Stimulated activated CD4-positive, alpha-beta T cell treated with anti-CD3 and anti-CD28 coated beads, Interleukin-15, amount 100 ng/mL, for 48 hours (primary cell): Measurements from ENCODE around the gene ADAP1.
A peak's percentile ranks its signal among the peaks of the same experiment; 100 is the strongest.

Experiments
- DNase-seq, 2 donors: peaks; one replicate each; pipeline ENCODE4 v3.0.0-alpha.2; 2020; ENCODE audit warnings: low read depth in 2 of 2

Gene ADAP1

DNA sequence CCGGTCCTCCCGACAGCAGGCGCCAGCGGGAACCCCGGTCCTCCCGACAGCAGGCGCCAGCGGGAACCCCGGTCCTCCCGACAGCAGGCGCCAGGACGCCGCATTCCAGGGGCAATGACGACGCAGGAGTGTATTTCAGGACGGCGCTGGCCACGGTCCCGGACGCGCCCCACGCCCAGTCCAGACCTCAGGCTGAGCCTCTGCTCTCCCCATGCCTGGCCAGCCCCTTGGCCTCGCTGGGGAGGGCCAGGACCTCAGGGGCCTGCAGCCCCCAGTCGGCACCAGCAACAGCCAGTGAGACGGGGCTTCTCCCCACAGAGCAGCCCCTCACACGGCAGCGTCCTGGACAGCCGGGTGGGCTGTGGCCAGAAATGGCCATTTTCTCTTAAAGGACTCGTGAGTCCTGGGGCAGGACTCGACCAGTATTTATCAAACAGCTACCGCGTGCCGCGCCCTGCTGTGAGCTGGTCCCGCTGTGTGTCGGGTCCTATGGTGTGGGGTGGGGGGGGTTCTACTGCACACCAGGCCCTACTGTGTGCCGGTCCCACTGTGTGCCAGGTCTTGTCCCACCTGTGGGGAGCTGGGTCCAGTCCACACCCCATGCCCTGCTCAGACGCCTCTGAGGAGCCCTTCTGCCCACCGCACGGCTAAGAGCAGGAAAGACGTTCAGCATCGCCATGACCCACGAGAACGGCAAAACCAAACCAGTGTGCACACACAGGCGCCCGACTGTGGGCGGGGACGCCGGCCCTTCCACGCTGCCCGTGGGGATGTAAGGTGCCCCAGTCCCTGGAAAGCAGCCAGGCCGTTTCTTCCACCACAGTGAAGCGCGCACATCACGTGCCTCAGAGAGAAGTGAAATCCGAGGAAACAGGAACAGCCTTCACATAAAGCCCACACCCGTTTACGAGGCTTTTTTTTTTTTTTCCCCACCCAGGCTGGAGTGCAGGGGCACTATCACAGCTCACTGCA is 44.8 kb downstream of the ADAP1 start:
- DNase-seq = no peak

DNA sequence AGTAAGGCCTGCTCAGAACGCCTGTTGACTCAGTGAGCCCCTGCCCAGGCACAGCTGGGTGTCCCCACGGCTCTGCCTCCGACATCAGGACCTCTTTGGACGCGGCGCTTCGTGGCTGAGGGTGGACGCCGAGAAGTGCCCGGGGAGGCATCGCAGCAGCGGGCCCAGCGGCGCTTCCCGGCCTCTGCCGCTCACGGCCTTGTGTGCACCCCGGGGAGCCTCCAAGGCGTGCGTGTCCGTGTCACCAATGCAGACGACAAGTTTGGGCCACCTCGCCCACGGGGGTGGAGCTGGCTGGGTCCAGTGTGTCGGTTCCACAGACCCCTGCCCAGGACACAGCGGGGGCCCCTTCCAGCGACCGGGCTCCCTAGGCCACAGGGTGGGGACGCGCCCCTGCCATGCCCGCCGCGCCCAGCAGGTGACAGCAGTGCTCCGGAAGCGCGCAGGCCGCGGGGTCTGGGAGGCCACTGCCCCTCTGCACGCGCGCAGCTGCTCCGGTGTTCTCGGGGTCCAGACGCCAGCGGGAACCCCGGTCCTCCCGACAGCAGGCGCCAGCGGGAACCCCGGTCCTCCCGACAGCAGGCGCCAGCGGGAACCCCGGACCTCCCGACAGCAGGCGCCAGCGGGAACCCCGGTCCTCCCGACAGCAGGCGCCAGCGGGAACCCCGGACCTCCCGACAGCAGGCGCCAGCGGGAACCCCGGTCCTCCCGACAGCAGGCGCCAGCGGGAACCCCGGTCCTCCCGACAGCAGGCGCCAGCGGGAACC is 45.7 kb downstream of the ADAP1 start:
- peak in 1 of 2 donors; percentile 57 for DNase-seq

DNA sequence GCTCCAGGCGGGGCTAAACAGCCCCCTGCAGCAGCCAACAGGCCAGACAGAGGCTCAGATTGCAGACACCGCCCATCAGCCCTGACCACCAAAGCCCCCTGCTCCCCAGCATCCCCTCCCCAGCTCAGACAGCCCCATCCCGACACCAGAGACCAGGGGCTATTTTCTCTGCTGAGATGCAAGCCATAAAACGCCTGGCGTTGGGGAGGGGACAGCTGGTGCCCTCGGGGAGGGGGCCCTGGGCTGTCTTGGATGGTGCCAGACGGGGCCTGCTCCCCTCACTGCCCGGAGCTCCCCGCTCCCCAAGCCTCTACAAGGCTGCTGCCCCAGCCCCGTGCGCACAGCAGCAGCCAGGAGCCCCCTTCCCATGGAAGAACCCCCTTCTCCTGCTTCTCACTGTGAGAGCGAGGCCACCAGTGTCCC is 46.3 kb downstream of the ADAP1 start:
- no peak for DNase-seq

DNA sequence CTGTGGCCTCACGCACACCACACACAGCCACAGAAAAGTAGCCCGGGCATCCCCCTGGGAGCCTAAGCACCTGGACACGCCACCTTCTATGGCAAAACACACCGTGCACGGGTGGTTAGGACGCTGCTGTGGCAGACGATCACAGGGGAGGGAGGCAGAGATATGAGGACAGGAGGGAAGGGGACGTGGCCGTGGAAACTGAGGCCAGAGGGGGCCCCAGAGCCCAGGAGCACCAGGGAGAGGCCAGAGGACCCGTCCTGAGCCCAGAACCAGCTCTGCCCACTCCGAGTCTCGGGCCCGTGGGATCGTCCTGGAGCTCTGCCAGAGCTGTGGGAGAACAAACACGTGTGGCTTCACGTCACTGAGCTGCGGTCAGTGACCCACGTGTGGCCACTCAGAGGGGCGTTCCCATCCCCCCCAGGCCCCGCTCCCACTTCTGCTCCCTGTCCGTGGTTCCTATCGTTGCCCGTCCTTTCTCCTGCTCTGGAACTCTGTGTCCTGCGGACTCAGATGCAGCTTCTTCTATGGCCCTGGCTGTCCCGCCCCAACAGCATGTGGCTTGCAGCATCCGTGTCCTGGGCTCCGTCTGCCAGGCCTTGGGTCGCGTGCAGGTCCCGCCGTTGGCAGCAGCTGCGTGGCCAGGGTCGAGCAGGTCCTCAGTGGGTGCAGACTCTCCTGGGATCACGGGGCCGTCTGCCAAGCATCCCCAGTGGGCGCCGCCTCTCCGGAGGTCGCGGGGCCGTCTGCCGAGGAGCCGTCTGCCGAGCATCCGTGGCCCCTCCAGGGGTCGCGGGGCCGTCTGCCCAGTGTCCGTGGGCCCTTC is 47.1 kb downstream of the ADAP1 start:
- no peak for DNase-seq

DNA sequence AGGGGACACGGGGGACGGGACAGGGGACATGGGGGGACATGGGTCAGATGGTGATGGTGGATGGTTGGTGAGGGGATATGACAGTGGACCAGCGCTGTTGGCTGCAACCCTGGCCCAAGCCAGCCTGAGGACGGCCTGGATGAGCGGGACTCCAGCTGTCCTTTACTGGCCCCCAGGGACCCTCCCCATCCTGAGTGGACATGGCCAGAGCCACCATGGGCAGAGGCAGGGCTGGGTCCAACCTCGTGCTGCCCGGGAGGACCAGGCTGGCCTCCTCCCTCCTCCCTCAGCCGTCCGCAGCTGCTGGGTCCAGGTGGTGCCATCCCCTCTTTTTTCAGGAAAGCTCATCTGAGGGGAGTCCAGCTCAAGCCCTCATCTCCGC is 47.7 kb downstream of the ADAP1 start:
- DNase-seq = no peak

DNA sequence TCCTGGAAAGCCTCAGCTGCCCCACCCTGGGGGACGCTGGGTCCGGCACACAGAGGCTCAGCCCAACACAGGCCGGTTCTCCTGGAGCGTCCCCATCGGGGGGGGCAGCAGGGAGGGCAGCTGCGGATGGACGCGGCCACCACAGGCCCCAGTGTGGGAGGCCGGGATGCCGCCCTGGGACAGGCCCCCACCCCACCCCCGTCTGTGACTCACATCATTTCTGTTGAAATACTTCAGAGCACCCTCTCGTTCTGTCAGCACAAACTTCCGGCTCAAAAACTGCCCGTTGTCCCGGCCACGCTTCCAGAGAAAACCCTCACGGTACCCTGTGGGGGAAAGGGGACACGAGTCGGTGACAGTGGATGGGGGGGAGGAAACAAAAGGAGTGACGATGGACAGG is 49.6 kb downstream of the ADAP1 start:
- no peak for DNase-seq

DNA sequence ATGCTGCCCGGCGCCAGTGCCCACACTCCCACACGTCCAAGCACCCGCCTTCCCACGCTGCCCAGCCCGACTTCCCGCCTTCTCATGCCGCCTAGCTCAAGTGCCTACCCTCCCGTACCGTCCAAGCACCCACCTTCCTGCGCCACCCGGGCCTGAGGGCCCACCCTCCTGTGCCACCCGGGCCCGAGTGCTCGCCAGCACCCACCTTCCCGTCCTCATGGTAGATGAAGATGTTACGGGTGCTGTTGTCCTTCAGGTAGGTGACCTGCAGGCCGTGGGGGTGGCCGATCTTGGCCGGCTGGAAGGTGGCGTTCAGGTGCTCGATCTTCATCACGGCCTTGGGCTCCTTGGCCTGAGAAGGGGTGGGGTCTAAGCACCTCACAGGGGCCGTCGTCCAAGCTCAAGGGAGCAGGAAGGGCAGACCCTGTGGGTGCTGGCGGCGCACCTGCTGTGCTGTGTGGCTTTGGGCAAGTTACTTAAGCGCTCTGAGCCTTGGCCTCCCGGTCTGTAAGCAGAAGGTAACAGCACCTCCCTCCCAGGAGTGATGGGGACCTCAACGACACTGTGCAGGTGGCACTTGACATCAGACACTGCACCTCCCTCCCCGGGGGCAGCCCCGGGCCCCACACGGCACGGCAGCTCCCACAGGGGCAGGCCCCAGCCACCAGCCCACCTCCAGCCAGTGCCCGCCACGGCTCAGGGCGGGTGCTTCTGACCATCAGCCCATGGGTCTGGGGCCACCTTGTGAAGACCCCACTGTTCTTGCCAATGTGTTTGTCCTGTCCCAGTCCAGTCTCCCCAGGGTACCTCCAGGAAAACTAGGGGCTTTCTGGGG is 50.3 kb downstream of the ADAP1 start:
- no peak for DNase-seq

DNA sequence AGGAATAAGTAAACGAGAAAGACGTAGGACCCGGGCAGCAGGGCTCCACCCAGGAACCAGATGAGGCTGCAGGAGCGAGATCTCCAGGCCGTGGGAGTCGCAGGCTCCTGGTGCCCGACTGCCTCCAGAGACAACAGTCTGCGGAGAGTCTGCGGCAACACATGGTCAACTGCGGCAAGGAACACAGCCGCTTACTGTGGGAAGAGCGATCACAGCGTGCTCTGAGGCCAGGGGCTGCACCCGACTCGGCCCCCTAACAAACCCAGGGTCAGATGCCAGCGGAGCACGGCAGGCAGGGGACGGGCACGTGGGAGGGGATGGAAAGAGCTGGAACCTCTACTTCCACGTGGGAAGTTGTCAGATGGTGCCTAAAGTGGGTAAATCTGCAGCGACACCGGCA is 51.5 kb downstream of the ADAP1 start:
- DNase-seq = no peak

DNA sequence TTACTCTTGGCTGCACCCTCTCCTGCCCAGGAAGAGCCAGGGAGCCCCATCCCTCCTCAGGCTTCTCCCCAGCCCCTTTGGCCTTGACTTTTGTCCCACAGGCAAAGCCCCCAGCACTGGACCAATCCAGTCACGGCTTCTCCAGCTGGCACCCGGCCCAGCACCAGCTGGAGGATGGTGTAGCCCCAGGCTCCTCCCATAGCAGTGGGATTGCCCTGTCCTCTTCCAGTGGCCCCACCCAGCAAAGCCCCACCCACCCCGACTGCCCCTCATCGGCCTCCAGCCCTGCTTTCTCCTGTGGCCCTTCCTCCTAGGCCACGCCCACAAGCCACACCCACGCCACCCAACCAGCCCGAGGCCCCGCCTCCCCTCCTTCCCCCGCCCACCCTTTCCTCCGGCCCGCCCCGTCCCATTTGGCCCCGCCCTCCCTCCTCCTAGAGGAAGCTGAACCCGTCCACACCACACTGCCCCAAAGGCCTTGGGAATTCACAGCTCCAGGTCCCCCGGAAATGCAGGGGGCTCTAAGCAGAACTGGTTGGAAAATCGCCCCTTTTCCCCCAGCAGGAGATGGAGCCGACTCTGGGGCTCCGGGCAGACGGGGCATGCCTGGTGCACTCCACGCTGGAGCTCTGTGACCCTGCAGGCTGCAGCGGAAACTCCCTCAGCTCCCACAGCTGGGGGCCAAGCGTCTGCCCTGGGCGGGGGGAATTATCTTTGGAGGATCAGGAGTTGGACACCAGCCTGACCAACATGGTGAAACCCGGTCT is 52.9 kb downstream of the ADAP1 start:
- DNase-seq = peak; percentile 35 to 41

DNA sequence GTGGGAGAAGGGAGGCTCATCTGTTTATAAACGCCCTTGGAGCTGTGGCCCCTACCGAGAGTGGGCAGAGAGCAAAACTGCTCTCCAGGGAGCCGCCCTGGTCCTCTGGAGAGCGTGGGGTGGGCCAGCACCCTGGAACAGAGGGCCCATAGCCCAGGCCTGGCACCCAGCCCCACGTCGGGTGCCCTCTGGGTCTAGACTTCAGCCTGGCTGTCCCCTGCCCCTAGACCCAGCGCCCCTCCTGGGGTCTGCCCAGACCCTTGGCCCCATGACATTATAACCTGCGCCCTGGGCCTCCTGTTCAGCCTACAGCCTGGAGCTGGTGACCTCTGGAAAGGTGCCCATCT is 53.5 kb downstream of the ADAP1 start:
- DNase-seq = no peak

DNA sequence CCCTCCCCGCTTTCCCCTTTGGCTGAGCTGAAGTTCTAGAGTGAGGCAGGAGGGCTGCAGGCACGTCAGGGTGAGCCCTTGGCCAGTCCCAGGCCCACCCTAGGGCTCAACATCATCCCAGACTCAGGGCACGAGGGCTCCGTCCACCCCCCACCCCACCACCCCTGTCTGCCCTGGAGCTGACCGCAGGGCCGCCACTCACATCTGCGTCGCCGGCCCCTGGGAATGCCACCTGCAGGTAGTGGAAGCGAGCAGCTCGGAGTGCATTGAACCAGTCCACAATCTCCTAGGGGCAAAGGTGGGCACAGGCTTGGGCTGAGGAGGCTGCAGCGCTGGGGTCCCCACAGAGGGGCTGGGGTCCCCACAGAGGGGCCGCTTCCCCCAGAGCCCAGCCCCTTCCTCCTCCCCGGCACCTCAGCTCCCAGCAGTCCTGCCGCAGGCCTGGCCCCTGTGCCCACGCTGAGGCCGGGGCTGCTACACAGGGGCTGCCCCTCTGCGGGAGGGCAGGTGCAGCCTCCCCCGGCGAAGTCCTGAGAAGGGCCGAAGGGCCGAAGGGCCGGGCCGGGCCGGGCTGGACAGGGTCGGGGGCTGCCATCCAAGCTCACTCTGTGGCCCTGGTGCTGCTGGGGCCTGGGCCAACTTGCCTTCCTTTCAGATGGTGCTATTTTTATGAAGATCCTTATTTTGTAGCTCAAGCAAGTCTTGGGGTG is 54.0 kb downstream of the ADAP1 start:
- DNase-seq = no peak

DNA sequence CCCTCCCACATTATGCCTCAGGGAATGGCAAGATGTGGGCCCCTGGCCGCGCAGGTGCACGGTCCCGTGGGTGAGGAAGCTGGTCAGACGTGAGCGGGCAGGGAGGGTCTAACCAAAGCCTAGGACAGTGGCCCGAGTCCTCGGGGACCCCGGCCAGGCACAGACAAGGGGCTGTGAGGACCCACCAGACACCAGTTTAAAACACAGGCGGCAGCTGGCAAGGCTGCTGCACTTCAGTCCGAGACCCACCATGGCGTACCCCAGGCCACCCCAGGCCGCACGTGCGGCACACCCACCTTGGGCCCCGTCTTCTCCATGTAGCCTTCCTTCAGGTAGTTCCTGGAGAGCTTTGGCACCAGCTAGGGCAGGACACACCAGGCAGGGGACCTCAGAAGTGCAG is 54.7 kb downstream of the ADAP1 start:
- DNase-seq = no peak

DNA sequence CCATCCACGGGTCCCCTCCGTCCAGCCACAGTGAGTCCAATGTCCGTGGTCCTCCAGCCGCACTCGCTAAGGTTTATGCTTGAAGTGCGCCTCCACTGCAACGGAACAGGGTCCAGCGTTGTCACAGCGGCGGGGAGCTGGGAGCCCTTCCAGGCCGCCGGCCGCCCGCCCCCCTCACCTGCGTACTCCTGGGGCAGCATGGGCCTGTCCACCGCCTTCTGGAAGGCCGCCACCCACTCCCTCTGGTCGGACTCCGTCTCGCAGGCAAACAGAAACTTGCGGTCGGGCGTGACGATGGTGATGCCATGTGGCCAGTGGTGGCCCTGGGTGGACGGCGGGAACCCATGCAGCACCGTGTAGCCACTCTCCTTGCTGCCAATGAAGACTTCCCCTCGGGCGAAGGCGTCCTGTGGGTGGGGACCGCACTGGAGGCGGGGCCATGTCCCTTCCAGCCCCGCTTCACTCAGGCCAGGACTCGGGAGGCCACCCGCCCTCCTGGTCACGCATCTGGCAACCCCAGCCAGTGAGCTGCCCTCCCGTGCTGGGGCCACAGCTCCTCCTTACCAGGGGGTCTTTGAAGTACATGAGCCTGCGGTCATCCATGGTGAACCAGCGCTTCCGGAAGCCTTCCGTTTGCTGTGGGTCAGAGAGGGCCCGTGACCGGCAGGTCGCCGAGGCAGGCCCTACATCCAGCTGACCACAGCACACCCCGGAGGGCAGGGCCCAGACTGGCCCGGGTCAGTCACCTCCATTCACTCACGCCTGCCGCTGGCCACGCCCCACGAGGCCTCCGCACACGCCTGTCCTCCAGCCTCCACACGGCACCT is 55.4 kb downstream of the ADAP1 start:
- no peak for DNase-seq

DNA sequence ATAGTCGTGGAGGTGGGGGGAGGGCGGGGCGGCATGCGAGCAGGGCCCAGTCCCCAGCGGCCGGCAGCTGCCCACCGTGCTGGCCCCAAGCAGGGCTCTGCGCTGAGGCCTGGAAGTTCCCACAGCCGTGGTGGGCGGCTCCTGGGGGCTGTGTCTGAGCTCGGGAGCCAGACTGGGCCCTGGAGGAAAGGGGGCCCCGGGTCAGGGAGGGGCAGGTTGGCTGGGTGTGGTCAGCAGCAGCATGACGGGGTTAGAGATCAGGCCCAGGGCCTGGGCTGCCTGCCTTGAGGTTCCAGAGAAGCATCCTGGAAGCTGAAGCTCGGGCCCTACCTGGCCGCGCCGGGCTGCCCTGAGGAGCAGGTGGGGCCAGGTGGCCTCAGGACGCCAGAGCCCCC is 56.0 kb downstream of the ADAP1 start:
- no peak for DNase-seq

DNA sequence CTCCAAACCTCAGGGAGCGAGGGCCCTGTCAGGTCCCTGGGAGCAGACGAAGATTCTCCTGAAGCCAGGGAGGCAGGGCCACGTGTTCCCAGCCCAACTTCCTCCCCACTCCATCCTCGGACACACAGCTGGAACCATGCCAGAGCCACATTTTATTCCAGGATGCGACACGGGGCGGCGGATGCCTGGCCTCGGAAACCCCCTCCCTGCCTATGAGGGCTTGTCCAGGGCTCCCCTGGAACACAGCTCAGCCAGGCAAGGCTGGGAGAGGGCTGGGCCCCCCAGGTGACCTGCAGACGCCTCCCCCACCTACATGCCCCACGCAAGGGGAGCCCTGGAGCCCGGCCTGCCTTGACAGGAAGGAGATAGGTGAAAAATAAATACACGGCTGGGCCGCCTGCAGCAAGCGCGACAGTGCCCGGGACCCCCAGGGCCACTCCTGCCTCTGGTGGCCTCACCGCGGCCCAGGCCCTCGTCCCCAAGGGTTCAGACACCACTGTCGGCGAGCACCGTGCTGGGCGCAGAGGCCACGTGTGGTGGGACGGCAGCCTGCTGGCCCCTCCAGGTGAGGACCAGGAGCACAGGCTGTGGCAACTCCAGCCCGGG is 56.6 kb downstream of the ADAP1 start:
- DNase-seq = no peak

DNA sequence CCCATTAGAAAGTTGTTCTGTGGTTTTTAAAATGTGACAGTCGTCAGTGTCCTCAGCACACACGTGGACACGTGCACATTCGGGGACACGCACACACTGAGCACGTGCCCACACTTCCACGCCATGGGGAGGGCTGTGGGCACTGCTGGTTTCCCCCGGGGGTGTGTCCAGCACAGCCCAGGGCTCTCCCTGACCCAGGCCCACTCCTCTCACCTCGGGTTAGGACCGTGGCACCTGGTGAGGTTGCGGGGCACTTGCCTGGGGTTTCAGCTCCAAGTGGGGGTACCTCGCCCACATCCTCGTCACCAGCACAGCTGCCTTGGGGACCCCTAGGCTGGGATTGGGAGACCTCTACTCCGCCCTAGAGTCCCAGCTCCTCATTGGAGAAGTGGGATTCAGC is 57.4 kb downstream of the ADAP1 start:
- DNase-seq = no peak

DNA sequence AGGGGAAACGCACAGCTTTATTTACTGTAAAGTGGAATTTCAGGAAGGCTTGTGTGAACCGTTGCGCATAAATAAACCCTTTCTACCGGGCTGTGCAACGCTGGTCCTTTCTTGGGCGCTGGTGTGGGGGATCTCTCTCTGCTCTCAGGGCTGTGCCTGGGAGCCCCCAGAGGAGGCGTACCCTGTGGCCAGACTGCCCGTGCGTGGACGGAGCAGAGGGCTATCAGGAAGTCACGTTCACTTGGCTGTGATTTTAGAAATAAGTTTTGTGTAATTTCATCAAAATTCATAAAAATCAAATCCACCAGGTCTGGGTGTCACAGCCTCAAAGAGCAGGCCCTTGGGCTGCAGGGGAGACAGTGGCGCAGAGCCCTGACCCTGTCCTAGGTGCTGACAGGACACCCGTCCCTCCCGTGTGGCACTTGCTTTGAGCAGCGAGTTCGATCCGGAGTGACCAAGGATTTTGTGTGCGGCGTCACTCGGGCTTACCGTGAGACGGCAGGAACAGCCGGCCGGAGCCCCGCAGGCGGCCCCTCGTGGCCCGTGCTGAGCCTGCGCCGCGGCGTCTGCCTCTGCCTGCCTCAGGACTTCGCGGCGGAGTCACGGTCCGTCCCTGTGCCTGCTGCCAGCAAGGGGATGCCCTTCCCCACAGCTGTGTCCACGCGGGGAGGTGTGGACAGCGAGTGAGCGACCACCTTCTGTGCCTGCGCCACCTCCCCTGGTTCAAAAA is 58.0 kb downstream of the ADAP1 start:
- no peak for DNase-seq
